Middle frontal gyrus (tissue), 1 donor: Measurements from ENCODE around the gene GCNT4.

Experiments
- DNase-seq: peaks from one replicate; pipeline ENCODE4 v3.0.0-alpha.2; 2015; ENCODE audit warnings: low spot score; ENCODE audit errors: extremely low spot score

GCNT4 gene

DNA sequence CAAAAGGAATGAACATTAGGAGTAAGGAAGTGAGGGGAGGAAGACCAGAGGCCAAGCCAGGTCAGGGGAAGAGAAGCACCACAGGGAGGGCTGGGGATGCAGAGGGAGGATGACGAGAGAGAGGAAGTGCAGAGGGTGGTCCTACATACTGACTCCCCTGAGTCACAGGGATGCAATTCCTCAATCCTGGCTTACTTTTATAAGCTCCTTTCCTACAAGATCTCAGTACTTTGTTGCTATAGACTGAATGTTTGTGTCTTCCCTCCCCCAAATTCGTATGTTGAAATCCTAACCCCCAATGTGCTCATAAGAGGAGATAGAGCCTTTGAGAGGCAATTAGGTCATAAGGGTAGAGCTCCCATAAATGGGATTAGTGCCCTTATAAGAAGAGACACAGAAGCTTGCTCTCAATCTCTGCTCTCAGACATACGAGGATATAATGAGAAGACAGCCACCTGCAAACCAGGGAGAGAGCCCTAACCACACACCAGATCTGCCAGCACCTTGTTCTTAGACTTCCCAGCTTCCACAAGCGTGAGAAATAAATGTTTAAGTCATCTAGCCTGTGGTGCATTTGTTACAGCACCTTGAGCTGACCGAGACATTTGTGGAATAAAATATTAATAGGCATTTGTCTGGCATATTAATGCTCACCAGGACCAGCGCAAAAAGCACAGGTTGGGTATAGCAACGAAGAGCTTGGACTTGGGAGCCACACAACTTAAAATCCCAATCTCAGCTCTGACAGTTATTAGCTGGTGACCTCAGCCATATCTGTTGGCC lies 33.4 kb downstream of the GCNT4 start:
- no peak for DNase-seq

GRCh38 chr5:75017971-75018370 lies 34.4 kb downstream of the GCNT4 start:
- DNase-seq = no peak

GRCh38 chr5:75016896-75017295 lies 35.5 kb downstream of the GCNT4 start:
- DNase-seq = no peak

DNA sequence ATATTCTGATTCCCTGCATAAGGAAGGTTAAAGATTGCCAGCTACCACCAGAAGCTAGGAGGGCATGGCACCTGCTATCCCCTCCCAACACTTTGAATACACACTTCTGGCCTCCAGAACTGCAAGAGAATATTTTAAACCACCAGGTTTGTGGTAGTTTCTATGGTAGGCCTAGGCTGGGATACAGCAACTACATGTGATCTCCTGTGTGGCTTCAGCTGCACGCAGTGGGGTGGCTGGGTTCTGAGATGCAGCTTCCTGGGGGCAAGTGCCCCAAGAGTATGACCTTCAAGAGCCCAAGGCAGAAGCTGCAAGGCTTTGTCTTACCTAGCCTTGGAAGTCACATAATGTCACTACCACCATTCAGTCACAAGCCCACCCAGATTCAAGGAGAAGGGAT lies 39.6 kb downstream of the GCNT4 start:
- DNase-seq = no peak

DNA sequence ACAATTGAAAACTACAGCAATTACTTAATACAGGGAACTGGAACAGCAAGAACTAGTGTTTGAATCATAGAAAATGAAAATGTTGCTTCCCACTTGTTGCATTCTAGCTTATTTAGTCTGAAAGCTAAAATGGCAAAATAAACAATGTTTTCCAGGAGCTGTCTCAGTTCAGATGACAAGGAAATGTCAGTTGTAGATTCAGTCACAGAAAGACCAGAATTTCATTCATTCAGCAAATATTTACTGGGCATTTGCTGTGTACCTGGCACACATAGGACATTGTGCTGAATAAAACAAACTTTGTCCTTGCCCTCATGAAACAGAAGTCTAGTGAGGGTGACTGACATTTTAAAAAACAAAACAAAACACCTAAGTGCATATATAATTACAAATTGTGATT lies 41.5 kb downstream of the GCNT4 start:
- DNase-seq = no peak

- no peak for DNase-seq
Observed at GRCh38 chr5:75009556-75010345, 42.6 kb downstream of the GCNT4 start.

GRCh38 chr5:75006865-75007822 lies 45.2 kb downstream of the GCNT4 start:
- DNase-seq = no peak

DNA sequence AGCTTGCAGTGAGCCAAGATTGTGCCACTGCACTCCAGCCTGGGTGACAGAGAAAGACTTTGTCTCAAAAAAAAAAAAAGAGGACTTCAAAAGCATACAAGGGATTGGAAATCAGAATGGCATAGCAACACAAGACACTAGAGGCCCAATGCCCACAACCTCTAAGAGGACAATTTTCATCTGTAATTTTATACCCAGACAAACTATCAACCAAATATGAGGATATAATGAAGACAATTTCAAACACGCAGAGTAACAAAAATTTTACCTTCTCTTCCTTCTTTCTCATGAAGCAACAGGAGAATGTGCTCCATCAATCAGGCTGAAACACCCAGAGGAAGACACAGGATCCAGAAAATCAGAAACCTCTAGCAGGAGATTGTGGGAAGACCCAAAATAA lies 46.8 kb downstream of the GCNT4 start:
- no peak for DNase-seq
